GM19025 (cell line): ENCODE data around the gene HOXA9.

Source experiments
- ATAC-seq: cut with Tn5 transposase; IDR thresholded peaks from one replicate; pipeline ENCODE4 v1.9.1; 2021; ENCODE audit warnings: mild to moderate bottlenecking, low read depth, moderate library complexity; ENCODE audit not compliant: unreplicated experiment

HOXA9 gene

GRCh38 chr7:27189295-27189996 is 24.1 kb upstream of the HOXA9 start:
- no peak for ATAC-seq

- ATAC-seq = no peak
Observed at GRCh38 chr7:27188386-27189294, 23.3 kb upstream of the HOXA9 start.

- no peak for ATAC-seq
Observed at GRCh38 chr7:27187475-27188385, 22.4 kb upstream of the HOXA9 start.

- no peak for ATAC-seq
Observed at GRCh38 chr7:27186668-27187474, 21.5 kb upstream of the HOXA9 start.

GRCh38 chr7:27185854-27186667 is 20.7 kb upstream of the HOXA9 start:
- ATAC-seq = no peak

GRCh38 chr7:27185013-27185853 is 19.9 kb upstream of the HOXA9 start, which contains the start of gene HOXA11:
Gene HOXA11, minus strand, starts transcription at chr7:27185232. Its CDS starts 88 bp downstream, at chr7:27185144.
- no peak for ATAC-seq

GRCh38 chr7:27184337-27185012 is 19.1 kb upstream of the HOXA9 start:
- no peak for ATAC-seq

- ATAC-seq = no peak
Observed at GRCh38 chr7:27183682-27184336, 18.5 kb upstream of the HOXA9 start.

- ATAC-seq = no peak
Observed at GRCh38 chr7:27182861-27183681, 17.7 kb upstream of the HOXA9 start.

GRCh38 chr7:27182285-27182841 is 17.0 kb upstream of the HOXA9 start:
- ATAC-seq = no peak

GRCh38 chr7:27181795-27182275 is 16.5 kb upstream of the HOXA9 start:
- ATAC-seq = no peak

- ATAC-seq = no peak
Observed at GRCh38 chr7:27180431-27181420, 15.4 kb upstream of the HOXA9 start.

GRCh38 chr7:27179503-27180430 is 14.4 kb upstream of the HOXA9 start:
- ATAC-seq = no peak
